Stimulated activated CD4-positive, alpha-beta T cell treated with anti-CD3 and anti-CD28 coated beads, Interleukin-1b, Interleukin-23, amount 100 ng/mL, for 4 hours (primary cell): ENCODE data around the gene PEX14.
"Not testable (repeated sequence)": the region's sequence is repeated elsewhere in the genome, so short reads cannot be mapped to it uniquely, and the experiment has no call there.

Experiments used
- DNase-seq, 2 donors: peaks; one replicate each; pipeline ENCODE4 v3.0.0-alpha.2; 2020; ENCODE audit warnings: low read depth in 2 of 2

Gene PEX14, protein sequence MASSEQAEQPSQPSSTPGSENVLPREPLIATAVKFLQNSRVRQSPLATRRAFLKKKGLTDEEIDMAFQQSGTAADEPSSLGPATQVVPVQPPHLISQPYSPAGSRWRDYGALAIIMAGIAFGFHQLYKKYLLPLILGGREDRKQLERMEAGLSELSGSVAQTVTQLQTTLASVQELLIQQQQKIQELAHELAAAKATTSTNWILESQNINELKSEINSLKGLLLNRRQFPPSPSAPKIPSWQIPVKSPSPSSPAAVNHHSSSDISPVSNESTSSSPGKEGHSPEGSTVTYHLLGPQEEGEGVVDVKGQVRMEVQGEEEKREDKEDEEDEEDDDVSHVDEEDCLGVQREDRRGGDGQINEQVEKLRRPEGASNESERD

GRCh38 chr1:10474613-10475507, at the start of gene PEX14:
TSS of gene PEX14 (plus strand) at chr1:10474950. CDS start at chr1:10474967, 17 bp downstream.
- peak; percentile 74 to 79 for DNase-seq

DNA sequence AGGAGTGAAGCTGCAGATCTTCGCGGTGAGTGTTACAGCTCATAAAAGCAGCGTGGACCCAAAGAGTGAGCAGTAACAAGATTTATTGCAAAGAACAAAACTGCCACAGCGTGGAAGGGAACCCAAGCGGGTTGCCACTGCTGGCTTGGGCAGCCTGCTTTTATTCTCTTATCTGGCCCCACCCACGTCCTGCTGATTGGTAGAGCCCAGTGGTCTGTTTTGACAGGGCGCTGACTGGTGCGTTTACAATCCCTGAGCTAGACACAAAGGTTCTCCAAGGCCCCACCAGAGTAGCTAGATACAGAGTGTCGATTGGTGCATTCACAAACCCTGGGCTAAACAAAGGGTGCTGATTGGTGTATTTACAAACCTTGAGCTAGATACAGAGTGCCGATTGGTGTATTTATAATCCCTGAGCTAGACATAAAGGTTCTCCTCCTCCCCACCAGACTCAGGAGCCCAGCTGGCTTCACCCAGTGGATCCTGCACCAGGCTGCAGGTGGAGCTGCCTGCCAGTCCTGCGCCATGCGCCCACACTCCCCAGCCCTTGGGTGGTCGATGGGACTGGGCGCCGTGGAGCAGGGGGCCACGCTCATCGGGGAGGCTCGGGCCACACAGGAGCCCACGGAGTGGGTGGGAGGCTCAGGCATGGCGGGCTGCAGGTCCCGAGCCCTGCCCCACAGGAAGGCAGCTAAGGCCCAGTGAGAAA, 48.8 kb upstream of the PEX14 start:
- not testable (repeated sequence) for DNase-seq

DNA sequence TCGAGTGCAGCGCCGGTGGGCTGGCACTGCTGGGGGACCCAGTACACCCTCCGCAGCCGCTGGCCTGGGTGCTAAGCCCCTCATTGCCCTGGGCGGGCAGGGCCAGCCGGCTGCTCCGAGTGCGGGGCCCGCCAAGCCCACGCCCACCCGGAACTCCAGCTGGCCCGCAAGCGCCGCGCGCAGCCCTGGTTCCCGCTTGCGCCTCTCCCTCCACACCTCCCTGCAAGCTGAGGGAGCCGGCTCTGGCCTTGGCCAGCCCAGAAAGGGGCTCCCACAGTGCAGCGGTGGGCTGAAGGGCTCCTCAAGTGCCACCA, 48.3 kb upstream of the PEX14 start:
- not testable (repeated sequence) for DNase-seq

DNA sequence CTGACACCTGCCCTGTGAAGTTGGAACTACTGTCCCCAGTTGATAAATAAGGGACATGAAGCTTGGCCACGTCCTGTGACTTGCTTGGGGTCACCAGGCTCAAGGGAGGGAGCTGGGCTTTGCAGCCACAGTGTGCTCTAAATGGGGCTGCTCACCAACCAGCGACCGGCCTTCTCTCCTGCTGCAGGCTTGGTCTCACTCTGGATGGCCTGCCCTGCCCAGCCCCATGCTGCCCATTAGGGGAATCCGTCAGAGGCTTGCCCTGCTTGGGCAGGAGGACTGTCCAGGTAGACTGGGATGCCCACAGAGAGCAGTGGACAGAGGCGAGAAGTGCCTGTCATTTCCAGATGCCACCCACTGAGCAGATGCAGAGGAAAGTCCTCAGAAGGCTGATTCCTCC, 45.8 kb upstream of the PEX14 start:
- DNase-seq = no peak

GRCh38 chr1:10429868-10430215, 44.9 kb upstream of the PEX14 start:
- no peak for DNase-seq

- DNase-seq = peak; percentile 90 to 96
Observed at GRCh38 chr1:10430216-10431069, 44.3 kb upstream of the PEX14 start, which contains the start of gene CENPS. TSS of gene CENPS (plus strand) at chr1:10430433. CDS start at chr1:10430518, 85 bp downstream.

DNA sequence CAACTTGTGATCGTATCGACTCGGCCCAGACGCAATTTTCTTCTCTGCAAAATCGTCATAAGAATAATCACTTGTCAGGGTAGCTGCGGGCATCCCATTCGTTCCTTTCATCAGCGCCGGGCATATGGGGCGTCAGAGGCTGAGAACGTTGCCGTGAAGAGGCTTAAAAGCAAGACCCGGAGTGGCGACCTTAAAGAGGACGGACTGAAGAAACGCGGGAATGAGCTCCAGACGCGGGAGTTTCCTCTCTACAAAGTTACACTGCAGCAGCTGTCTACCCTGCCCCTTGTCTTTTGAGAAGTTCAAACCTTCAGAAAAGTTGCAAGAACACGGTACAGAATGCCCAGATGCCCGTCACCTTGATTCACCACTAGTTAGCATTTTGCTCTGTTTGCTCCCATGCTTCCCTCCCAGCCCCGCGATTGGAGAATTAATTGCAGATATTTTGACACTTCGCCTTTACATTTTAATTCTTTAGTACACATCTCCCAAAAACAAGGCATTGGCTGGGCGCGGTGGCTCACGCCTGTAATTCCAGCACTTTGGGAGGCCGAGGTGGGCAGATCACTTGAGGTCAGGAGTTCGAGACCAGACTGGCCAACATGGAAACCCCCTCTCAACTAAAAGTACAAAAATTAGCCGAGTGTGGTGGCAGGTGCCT, 43.5 kb upstream of the PEX14 start:
- DNase-seq = no peak

- no peak for DNase-seq
Observed at GRCh38 chr1:10432910-10433700, 41.6 kb upstream of the PEX14 start.

- no peak for DNase-seq
Observed at GRCh38 chr1:10433790-10434189, 41.0 kb upstream of the PEX14 start.

DNA sequence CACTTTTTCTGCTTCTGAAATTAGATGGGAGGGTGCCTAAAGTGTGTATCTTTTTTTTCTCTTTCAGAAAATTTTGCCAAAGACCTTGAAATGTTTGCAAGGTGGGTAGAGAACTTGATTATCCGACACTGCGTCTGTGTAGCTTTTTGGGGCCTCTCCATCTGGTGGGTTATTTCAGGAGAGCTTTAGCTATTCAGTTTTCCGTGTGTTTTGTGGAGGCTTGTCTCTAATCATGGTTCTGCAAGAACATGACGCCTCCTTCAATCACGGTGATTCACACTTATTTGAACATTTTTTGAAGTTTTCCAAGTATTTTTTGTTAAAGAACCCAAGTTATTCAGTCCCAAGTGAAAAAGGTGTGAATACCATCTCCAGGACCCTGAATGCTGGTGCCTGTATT, 40.2 kb upstream of the PEX14 start:
- no peak for DNase-seq

DNA sequence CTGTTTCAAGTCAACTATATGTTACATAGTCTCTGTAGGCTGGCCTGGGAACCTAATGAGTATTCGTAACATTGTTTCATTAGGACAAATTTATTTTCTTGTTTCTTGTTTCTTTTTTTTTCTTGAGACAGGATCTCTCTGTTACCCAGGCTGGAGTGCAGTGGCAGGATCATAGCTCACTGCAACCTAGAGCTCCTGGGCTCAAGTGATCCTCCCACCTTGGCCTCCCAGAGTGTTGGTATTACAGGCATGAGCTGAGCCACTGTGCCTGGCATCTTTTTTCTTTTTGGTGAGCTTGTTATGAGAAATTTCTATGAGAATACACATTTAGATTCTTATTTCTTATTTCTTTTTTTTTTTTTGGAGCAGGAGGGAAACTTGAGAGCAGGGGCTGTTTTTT, 37.7 kb upstream of the PEX14 start:
- DNase-seq = no peak

DNA sequence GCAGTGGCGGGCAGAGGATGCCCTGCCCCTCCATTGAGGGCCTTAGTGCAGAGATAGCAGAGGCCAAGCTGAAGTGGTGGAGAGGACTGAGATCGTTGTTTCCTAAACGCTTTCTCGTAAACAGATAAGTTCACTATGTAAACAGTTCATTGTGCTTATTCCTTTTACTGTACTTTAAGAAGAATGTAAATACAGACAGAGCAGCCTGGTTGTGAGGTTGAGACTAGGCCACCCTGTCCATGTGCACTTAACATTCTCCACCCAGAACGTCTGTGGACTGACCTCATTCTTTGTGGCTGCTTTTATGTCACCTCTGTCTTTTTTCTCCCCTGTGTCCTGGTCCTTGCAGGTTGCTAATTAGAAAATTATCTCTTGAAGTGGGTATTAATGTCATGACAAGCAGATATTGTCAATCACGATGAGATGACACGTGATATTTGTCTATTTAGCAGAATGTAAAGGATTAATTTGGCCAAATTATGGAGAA, 36.0 kb upstream of the PEX14 start:
- no peak for DNase-seq

DNA sequence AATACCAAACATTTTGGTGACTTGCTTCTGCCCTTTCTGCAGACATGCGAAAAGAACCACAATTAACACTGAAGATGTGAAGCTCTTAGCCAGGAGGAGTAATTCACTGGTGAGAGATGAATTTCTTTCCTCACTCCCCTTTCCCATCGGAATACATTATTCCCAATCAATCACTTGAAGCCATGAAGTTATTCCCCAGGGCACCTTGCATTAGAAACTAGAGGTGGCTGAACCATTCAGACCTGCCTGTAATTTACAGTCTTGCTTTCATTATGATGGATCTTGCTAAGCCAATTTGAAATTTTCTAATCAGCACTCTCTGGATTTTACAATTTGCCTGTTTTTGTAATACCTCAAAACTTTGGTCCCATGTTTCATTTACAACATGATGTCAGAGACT, 34.4 kb upstream of the PEX14 start:
- no peak for DNase-seq

- no peak for DNase-seq
Observed at GRCh38 chr1:10440794-10441193, 34.0 kb upstream of the PEX14 start.

DNA sequence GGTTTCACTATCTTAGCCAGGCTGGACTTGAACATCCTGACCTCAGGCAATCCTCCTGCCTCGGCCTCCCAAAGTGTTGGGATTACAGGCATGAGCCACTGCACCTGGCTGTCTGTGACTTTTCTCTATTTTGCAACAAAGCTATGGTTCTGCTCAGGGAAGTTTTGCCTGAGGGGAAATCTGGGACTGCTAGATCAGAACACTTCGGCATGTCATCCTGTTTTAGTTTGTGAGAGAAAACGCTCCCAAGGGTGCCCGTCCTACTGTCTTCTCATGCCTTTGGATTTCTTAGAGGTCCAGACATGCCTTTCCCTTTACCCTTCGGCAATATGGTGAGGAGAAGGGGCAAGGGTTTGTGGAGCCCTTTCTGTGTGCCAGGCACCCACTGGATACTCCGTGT, 30.5 kb upstream of the PEX14 start:
- DNase-seq = no peak

DNA sequence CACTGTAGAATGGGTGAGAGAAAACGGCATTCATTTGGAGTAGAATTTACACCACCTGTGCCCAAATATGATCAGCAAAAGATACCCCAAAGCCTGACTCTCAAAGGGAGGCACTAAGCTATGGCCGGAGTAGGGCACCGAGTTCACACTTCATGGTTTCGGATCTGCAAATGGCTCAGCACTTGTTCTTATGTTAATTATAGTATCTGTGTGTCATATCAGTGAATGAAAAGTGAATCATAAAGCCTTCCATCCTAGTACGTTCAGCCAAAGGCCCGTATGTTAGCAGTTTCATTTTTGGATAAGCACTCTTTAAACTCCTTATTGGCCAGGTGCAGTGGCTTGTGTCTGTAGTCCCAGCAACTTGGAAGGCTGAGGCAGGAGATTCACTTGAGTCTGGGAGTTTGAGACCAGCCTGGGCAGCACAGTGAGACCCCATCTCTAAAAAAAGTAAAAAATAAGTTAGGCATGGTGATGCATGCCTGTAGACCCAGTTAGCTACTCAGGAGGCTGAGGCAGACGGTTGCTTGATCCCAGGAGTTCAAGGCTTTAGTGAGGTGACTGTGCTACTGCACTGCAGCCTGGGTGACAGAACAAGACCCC, 29.9 kb upstream of the PEX14 start:
- no peak for DNase-seq

DNA sequence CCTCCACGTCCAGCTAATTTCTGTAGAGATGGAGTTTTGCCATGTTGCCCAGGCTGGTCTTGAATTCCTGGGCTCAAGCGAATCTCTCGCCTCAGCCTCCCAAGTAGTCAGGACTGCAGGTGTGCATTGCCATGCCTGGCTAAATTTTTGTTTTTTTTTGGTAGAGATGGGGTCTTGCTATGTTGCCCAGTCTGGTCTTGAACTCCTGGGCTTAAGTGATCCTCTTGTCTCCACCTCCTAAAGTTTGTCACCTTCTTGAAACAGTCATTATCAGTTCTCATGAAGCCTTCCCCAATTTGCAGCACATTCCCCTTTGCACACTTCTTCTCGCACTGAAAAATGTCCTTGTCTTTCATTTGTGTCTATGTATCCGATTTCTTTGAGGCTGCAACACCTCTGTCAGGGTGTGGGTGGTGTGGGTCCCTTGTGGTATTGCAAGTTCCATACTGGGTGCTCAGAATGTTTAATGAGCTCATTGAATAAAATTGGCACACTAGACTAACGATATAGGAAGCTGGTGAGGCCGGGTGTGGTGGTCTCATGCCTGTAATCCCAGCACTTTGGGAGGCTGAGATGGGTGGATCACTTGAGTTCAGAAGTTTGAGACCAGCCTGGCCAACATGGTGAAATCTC, 27.8 kb upstream of the PEX14 start:
- no peak for DNase-seq

- DNase-seq = no peak
Observed at GRCh38 chr1:10449751-10450150, 25.0 kb upstream of the PEX14 start, which contains the start of gene CORT. TSS of gene CORT (plus strand) at chr1:10450031. CDS start at chr1:10450224, 193 bp downstream.
